Ammon's horn (tissue), 1 donor: ENCODE results near the gene KCNMB2.

Experiments
- DNase-seq: peaks from one replicate; pipeline ENCODE4 v3.0.0-alpha.2; 2016; ENCODE audit warnings: low spot score

Gene KCNMB2

DNA sequence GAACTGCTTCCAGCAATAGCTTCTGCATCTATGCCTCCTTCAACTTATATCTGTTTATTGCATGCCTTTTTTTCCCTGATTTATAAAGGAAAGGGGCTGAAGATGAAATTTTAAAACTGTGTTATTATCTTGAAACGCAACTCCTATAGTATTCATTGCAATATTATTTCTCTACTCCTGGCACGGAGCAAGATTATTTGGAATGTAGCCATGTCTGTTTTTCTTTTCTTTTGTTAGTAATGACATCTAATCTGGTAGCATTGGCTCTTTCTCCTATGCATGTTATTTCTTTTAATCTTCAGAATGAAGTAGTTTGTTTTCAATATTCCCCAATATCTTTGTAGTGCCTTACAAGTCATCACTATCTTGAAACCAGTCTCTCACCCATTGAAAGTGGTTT, 33.6 kb downstream of the KCNMB2 start:
- DNase-seq, result no peak

GRCh38 chr3:178583963-178584575, 47.8 kb downstream of the KCNMB2 start:
- DNase-seq, result no peak

DNA sequence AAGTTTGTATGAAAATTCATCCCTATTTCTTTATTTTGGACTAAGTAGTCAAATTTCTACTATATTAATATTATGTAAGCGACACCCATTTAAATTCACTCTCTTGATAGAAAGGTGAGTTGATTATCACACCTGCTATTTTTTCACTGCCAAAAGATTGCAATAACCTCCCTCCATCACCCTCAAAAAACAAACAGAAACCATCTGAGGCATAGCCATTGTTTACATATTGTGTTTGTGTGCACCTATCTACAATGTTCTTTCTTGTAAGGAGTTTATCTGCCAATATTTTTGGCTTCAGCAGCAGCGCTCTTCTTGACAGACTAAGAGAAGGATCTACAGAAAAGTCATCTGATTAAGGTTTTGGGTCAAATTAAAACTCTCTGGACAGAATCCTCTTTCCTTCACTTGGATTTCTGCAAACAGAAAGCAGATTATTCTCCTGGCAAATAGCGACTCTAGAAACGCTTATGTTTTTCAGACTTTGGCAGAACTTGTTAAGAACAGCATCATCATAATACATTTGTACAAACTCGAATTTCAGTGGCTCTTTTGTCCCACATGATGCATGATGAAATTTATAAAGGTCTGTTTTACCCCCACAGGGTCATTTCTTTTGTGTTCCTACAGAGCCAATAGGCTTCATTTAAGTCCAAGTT, 48.6 kb downstream of the KCNMB2 start:
- DNase-seq, result no peak

- peak; percentile 14 for DNase-seq
Measured at GRCh38 chr3:178585454-178585853, 49.2 kb downstream of the KCNMB2 start.

DNA sequence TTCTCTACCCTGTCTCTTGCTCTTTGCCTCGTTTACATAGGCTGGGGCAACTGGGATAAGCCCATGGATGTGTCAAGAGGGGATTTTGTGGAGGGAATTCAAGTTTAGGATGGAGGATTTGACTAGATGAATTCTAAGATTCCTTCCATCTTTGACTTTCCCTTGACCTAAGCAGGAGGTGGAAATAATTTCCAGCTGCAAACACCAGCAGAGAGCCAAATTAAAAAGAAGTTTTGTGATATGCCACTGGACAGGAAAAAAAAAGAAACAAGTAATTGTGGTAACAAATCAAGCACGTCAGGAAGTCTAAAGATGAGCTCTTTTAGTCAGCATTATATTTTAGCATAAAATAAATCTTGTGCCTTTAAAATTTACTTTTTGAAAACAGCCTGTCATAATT, 49.8 kb downstream of the KCNMB2 start:
- DNase-seq, result no peak

DNA sequence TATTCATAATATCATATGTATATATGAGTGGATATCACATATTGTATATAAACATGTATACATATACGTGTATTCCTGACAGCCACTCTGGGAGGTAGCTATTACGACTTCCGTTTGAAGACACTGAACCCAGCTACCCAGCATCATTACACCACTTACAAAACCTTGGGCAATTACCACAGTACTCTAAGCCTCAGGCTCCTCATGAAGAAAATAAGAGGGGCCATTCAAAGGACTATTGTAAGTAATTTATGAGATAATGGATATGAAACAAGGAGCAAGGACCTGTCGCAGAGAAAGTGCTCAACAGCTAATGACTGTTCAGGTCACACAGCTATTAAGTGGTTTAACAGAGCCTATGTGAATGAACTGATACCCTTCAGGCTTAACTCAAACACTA, 52.4 kb downstream of the KCNMB2 start:
- no peak for DNase-seq

GRCh38 chr3:178593786-178594185, 57.5 kb downstream of the KCNMB2 start:
- DNase-seq, result no peak

DNA sequence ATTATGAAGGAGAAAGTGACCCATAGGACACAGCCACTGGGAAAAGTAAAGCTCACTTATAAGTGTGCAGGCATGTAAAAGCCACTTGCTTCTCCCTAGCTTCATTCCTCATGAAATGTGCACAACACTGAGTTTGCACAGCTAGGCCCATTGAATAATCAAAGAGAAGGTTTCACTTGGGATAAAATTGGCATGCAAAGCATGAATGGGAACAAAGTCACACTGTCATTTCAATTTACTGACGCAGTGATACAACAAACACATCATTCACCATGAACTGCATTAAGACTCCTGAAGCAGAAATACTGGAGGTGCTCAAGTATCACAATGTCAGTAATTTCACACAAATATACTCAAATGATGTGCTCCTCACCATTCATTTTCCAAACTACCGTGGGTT, 61.1 kb downstream of the KCNMB2 start:
- peak; percentile 47 for DNase-seq

DNA sequence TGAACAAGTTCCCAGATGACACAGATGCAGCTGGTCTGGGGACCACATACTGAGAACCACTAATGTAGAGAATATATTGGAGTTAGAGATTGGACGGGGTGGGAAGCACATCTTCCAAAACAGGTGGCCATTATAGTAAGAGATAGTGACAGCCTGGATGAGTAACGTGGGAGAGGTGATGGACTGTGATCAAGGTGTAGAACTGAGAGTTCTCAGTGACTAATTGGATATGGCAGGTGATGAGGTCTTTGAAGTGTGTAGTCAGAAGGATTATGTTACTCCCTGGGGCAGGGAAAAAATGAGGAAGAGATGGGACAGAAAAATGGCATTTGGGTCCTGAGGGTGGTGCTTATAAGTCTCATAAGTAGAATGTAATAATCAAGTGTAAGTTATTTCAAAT, 66.6 kb downstream of the KCNMB2 start:
- DNase-seq, result no peak

- DNase-seq, result no peak
Measured at GRCh38 chr3:178603735-178604134, 67.5 kb downstream of the KCNMB2 start.

GRCh38 chr3:178618197-178618596, 82.0 kb downstream of the KCNMB2 start:
- peak; percentile 39 for DNase-seq

DNA sequence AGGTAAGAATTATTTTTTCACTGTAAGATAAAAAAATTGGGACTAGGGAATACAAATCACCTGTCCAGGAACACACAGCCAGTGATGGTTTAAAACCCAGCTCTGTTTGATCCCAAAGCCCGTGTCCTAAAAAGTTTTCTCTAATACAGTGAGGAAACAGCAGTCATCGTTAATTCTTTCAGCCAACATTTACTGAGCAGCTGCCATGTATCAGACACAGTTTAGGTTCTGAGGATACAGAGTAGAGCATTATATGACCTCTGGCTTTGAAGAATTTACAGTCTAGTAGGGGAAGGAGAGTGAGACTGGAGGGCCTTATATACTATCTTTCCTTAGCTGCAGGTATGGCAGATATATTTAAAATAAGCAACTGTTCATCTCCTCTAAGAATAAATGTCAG, 82.7 kb downstream of the KCNMB2 start:
- no peak for DNase-seq

DNA sequence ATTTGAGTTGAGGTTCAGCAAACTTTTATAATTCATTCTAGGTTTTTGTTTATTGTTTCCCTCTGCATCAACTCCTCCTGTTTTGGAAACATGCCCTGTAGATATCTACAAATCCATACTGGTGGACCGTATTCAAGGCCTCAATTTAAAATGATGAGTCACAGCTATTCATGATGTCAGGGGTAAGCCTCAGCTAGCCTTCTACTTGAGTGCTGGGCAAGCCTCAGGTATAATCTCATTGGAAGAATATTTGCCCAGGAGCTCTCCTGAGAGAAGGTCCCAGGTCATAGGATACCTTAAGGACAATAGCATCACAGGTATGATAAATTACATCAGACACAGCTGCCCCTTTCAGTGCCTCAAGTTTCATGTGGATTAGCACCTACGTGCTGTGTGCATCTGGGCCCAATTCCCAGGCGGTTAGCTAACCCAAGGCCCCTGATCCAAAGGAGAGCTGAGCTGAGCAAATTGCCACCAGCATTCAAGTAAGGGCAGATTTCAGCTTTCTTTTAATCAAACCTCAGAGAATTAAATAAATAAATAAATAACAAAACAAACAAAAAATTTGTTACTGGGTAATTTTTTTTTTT, 87.5 kb downstream of the KCNMB2 start:
- DNase-seq, result no peak

- DNase-seq, result no peak
Measured at GRCh38 chr3:178624276-178624675, 88.0 kb downstream of the KCNMB2 start.

GRCh38 chr3:178625053-178625600, 88.9 kb downstream of the KCNMB2 start:
- no peak for DNase-seq

DNA sequence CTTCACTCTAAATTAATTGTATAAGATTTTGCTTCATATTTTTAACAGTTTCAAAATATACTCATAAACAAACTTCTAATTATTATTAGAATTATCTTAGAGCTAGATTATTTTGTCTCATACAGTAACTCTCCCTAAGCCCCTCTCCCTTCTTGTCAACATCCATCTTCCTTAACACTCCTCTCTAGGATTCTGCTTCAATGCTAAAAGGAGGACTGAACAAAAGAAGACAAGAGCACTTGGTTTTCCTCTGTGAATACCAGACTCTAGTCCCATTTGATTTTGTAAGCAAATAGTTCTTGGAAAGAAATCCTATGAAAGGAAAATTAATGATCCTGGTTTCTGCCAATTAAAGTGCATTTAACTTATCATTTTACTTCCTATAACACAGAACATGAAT, 91.8 kb downstream of the KCNMB2 start:
- no peak for DNase-seq

- no peak for DNase-seq
Measured at GRCh38 chr3:178629430-178630178, 93.4 kb downstream of the KCNMB2 start.

GRCh38 chr3:178631950-178632349, 95.7 kb downstream of the KCNMB2 start:
- no peak for DNase-seq

GRCh38 chr3:178634975-178635374, 98.7 kb downstream of the KCNMB2 start:
- DNase-seq, result no peak

DNA sequence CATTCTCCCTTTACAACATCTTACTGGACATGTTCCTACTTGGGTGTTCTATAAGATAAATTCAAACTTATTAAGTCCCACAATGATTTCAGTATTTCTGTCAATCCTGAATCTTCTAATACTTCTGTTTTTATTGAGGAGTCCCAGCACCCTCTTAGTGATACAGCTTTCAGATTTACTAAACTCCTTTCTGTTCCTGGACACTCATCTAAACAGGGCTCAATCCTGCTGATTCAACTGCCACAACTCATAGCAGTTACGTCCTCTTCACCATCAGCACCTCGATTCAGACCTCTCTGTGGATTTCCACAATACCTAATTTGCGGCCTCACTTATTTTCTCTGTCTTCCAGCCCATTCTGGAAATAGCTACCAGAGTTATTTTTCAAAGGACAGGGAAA, 101.6 kb downstream of the KCNMB2 start:
- no peak for DNase-seq

GRCh38 chr3:178645503-178645902, 109.3 kb downstream of the KCNMB2 start:
- no peak for DNase-seq

GRCh38 chr3:178646186-178646862, 110.1 kb downstream of the KCNMB2 start:
- DNase-seq, result peak; percentile 7
